K562 (cell line): Measurements from ENCODE around the gene TMED10. TPM values are rescaled to one million over a fixed set of nuclear protein-coding genes. Genes with fewer than 3 reads are reported as not detected.

ENCODE experiments used
- DACH1 ChIP-seq: fragments of 450-650 bp; IDR thresholded peaks from 2 replicates; pipeline ENCODE4 v1.6.1; 2018; ENCODE audit not compliant: partially characterized antibody
- EHMT2 ChIP-seq: fragments of 450-650 bp; IDR thresholded peaks from 2 replicates; pipeline ENCODE4 v1.6.1; 2018; ENCODE audit warnings: antibody characterized with exemption
- ELF2 ChIP-seq: fragments of 250-450 bp; sonication (Bioruptor Pico); IDR thresholded peaks from 2 replicates; pipeline ENCODE4 v1.5.0; 2021; ENCODE audit warnings: mild to moderate bottlenecking
- FOXJ3 ChIP-seq: sonication (generic); formaldehyde crosslinking; IDR thresholded peaks from 2 replicates; pipeline ENCODE4 v1.4.0; 2020; ENCODE audit warnings: mild to moderate bottlenecking, missing genetic modification reagents
- GTF2F1 ChIP-seq: IDR thresholded peaks from 2 replicates; pipeline ENCODE4 v1.6.1; 2011; ENCODE audit warnings: low read depth, low read length, improper control_type of control experiment
- HSF4 ChIP-seq: fragments of 250-450 bp; sonication (Bioruptor Pico); IDR thresholded peaks from 2 replicates; pipeline ENCODE4 v2.1.2; 2022; ENCODE audit warnings: mild to moderate bottlenecking, moderate library complexity, borderline replicate concordance
- JUNB ChIP-seq: fragments of 450-650 bp; formaldehyde crosslinking; conservative IDR thresholded peaks from 2 replicates; pipeline ENCODE4 v1.4.0; 2020; ENCODE audit warnings: mild to moderate bottlenecking
- PTBP1 ChIP-seq: fragments of 200-400 bp; formaldehyde crosslinking; IDR thresholded peaks from 2 replicates; pipeline ENCODE4 v1.6.1; 2017; ENCODE audit warnings: low read depth, low read length
- SOX6 ChIP-seq: fragments of 450-650 bp; IDR thresholded peaks from 2 replicates; pipeline ENCODE4 v1.6.1; 2014; ENCODE audit warnings: mild to moderate bottlenecking
- TARDBP ChIP-seq: fragments of 450-650 bp; IDR thresholded peaks from 2 replicates; pipeline ENCODE4 v1.6.1; 2016
- XRCC5 ChIP-seq: fragments of 200-400 bp; formaldehyde crosslinking; IDR thresholded peaks from 2 replicates; pipeline ENCODE4 v1.6.1; 2017; ENCODE audit warnings: low read depth, mild to moderate bottlenecking, low read length
- ZKSCAN3 ChIP-seq: fragments of 250-450 bp; sonication (Bioruptor Pico); IDR thresholded peaks from 2 replicates; pipeline ENCODE4 v1.4.0; 2020
- ZNF143 ChIP-seq: sonication (generic); formaldehyde crosslinking; IDR thresholded peaks from 2 replicates; pipeline ENCODE4 v1.9.0; 2022; ENCODE audit warnings: mild to moderate bottlenecking, missing genetic modification reagents
- ZNF175 ChIP-seq: fragments of 200-800 bp; sonication (Bioruptor generic); IDR thresholded peaks from 2 replicates; pipeline ENCODE4 v1.6.1; 2016; ENCODE audit warnings: low read depth, mild to moderate bottlenecking, missing genetic modification characterization, missing compliant biosample characterization
- polyA plus RNA-seq, 8 experiments: library from polyadenylated mRNA; depleted of rRNA in 4 of 8; stranded (reverse) in 5 of 8; unstranded in 3 of 8; fragments of >200 nt; fragmentation: Nextera tagmentation in 2 of 8; fragmentation: Illumina TruSeq in 1 of 8; extraction: Ambion mirVana in 2 of 8; extraction: Trizol in 1 of 8; gene quantifications; 2 replicates each; pipeline versions ENCODE4 v1.2.1 to v1.2.3, GENCODE V29; 2011 to 2014; ENCODE audit warnings: inconsistent platforms in 1 of 8, missing spikeins in 1 of 8
- total RNA-seq, 7 experiments: library from RNA; depleted of rRNA in 6 of 7; stranded (reverse); fragments of >200 nt in 6 of 7; fragmentation: Illumina TruSeq in 2 of 7; extraction: Trizol in 2 of 7; gene quantifications; 2 replicates each; pipeline versions ENCODE4 v1.2.1 to v1.2.3, GENCODE V29; 2011 to 2021; ENCODE audit warnings: low replicate concordance in 1 of 7
- TF ChIP-seq, protein P1 (sequence below), 2 experiments: fragments of 150-350 bp in 1 of 2; IDR thresholded peaks; 2 replicates each; pipeline ENCODE4 v1.6.1; 2012 to 2016; ENCODE audit warnings: low read depth in 2 of 2, low read length in 2 of 2, mild to moderate bottlenecking in 1 of 2, moderate library complexity in 1 of 2
- TF ChIP-seq, protein P2 (sequence below), 2 experiments: fragments of 450-650 bp in 1 of 2; sonication (generic) in 1 of 2; formaldehyde crosslinking; conservative IDR thresholded peaks; 2 replicates each; pipeline versions ENCODE4 v1.4.0 to v1.8.1; 2020 to 2022; ENCODE audit warnings: mild to moderate bottlenecking in 1 of 2, missing genetic modification reagents in 1 of 2
- TF ChIP-seq, protein P3 (sequence below): sonication (generic); formaldehyde crosslinking; IDR thresholded peaks from 2 replicates; pipeline ENCODE4 v1.8.0; 2022; ENCODE audit warnings: missing genetic modification reagents, mild to moderate bottlenecking, borderline replicate concordance
- TF ChIP-seq, protein P4 (sequence below): sonication (generic); formaldehyde crosslinking; IDR thresholded peaks from 2 replicates; pipeline ENCODE4 v1.8.1; 2023; ENCODE audit warnings: mild to moderate bottlenecking, missing genetic modification reagents
- TF ChIP-seq, protein P5 (sequence below): fragments of 450-650 bp; IDR thresholded peaks from 2 replicates; pipeline ENCODE4 v1.6.1; 2016; ENCODE audit warnings: borderline replicate concordance

The TMED10 gene
- total and polyA plus RNA-seq, 9 of the 15 experiments (the other 6 are each of a cell fraction or from before 2014, with no cell fraction given), result 62.2 to 233 (median 124) TPM

DNA sequence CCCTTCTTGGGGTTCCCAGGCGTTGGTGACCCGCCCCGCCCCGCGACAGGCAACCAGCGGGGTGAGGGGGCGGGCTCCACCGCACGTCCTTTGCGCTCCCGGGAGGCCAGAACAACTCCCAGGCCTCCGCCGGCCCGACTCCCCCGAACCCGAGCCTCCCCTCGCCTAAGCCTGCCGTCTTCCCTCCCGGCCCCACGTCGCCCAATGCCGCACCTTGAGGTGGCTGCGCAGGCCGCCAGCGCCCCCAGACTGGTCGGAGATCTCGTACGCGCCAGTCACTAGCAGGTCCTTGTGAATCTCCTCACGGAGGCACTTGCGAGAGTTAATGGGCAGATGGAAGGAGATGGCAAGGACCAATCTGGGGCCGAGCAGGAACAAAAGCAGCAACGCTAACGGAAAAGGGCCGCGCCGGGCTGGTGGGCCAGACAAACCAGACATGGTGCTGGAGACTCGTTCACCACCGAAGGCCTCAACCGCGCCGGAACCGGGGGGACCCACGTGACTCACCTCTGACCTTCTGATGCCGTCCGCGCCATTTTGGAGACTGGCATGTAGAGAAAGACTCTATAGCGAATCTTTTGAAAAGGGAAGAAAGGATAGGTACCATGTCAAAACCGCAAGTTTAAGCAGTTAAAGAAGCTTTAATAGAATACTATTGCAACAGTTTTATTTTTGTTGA lies at the start of gene TMED10 (continued):
- TF ChIP-seq ZNF175 (no peak), ZKSCAN3 (no peak), SOX6 (no peak), EHMT2 (no peak), HSF4 (no peak), GTF2F1 (no peak), DACH1 (no peak), JUNB (CRISPR knock-in tag) (no peak), ELF2 (CRISPR knock-in tag) (no peak), XRCC5 (no peak; the same call in 1 of the 2 replicates), TARDBP (no peak), PTBP1 (no peak), FOXJ3 (CRISPR knock-in tag) (no peak), ZNF143 (CRISPR knock-in tag) (peak; percentile 17; the same call in 1 of the 2 replicates)
- TF ChIP-seq, protein P1, sequence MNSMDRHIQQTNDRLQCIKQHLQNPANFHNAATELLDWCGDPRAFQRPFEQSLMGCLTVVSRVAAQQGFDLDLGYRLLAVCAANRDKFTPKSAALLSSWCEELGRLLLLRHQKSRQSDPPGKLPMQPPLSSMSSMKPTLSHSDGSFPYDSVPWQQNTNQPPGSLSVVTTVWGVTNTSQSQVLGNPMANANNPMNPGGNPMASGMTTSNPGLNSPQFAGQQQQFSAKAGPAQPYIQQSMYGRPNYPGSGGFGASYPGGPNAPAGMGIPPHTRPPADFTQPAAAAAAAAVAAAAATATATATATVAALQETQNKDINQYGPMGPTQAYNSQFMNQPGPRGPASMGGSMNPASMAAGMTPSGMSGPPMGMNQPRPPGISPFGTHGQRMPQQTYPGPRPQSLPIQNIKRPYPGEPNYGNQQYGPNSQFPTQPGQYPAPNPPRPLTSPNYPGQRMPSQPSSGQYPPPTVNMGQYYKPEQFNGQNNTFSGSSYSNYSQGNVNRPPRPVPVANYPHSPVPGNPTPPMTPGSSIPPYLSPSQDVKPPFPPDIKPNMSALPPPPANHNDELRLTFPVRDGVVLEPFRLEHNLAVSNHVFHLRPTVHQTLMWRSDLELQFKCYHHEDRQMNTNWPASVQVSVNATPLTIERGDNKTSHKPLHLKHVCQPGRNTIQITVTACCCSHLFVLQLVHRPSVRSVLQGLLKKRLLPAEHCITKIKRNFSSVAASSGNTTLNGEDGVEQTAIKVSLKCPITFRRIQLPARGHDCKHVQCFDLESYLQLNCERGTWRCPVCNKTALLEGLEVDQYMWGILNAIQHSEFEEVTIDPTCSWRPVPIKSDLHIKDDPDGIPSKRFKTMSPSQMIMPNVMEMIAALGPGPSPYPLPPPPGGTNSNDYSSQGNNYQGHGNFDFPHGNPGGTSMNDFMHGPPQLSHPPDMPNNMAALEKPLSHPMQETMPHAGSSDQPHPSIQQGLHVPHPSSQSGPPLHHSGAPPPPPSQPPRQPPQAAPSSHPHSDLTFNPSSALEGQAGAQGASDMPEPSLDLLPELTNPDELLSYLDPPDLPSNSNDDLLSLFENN (IDR thresholded peaks at IDR 0.05; ENCODE audit: low read depth in 2 of 2, low read length in 2 of 2), result peak in 1 of 2 experiments; percentile 20; a peak in 1 of 4 replicates
- TF ChIP-seq, protein P2, sequence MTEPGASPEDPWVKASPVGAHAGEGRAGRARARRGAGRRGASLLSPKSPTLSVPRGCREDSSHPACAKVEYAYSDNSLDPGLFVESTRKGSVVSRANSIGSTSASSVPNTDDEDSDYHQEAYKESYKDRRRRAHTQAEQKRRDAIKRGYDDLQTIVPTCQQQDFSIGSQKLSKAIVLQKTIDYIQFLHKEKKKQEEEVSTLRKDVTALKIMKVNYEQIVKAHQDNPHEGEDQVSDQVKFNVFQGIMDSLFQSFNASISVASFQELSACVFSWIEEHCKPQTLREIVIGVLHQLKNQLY (CRISPR knock-in tag; conservative IDR thresholded peaks at IDR 0.05), result no peak
- TF ChIP-seq, protein P3, sequence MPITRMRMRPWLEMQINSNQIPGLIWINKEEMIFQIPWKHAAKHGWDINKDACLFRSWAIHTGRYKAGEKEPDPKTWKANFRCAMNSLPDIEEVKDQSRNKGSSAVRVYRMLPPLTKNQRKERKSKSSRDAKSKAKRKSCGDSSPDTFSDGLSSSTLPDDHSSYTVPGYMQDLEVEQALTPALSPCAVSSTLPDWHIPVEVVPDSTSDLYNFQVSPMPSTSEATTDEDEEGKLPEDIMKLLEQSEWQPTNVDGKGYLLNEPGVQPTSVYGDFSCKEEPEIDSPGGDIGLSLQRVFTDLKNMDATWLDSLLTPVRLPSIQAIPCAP, result no peak
- TF ChIP-seq, protein P4, sequence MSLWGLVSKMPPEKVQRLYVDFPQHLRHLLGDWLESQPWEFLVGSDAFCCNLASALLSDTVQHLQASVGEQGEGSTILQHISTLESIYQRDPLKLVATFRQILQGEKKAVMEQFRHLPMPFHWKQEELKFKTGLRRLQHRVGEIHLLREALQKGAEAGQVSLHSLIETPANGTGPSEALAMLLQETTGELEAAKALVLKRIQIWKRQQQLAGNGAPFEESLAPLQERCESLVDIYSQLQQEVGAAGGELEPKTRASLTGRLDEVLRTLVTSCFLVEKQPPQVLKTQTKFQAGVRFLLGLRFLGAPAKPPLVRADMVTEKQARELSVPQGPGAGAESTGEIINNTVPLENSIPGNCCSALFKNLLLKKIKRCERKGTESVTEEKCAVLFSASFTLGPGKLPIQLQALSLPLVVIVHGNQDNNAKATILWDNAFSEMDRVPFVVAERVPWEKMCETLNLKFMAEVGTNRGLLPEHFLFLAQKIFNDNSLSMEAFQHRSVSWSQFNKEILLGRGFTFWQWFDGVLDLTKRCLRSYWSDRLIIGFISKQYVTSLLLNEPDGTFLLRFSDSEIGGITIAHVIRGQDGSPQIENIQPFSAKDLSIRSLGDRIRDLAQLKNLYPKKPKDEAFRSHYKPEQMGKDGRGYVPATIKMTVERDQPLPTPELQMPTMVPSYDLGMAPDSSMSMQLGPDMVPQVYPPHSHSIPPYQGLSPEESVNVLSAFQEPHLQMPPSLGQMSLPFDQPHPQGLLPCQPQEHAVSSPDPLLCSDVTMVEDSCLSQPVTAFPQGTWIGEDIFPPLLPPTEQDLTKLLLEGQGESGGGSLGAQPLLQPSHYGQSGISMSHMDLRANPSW (CRISPR knock-in tag), result no peak
- TF ChIP-seq, protein P5, sequence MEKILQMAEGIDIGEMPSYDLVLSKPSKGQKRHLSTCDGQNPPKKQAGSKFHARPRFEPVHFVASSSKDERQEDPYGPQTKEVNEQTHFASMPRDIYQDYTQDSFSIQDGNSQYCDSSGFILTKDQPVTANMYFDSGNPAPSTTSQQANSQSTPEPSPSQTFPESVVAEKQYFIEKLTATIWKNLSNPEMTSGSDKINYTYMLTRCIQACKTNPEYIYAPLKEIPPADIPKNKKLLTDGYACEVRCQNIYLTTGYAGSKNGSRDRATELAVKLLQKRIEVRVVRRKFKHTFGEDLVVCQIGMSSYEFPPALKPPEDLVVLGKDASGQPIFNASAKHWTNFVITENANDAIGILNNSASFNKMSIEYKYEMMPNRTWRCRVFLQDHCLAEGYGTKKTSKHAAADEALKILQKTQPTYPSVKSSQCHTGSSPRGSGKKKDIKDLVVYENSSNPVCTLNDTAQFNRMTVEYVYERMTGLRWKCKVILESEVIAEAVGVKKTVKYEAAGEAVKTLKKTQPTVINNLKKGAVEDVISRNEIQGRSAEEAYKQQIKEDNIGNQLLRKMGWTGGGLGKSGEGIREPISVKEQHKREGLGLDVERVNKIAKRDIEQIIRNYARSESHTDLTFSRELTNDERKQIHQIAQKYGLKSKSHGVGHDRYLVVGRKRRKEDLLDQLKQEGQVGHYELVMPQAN, result peak; percentile 88
